A172 (cell line): ENCODE data around the gene CCDC81. TPM values are rescaled to one million over a fixed set of nuclear protein-coding genes. Genes with fewer than 3 reads are reported as not detected.

Experiments
- DNase-seq: peaks from one replicate; pipeline ENCODE4 v3.0.0-alpha.2; 2015; ENCODE audit warnings: low spot score
- total RNA-seq: library from RNA; depleted of rRNA; stranded (reverse); fragments of >200 nt; shearing (Covaris generic); gene quantifications from 2 replicates; pipeline ENCODE4 v1.2.3, GENCODE V29; 2014

CCDC81 gene
- total RNA-seq, 1 experiment from 2014 or later: not detected

GRCh38 chr11:86440305-86440716 is 65.6 kb downstream of the CCDC81 start:
- no peak for DNase-seq

DNA sequence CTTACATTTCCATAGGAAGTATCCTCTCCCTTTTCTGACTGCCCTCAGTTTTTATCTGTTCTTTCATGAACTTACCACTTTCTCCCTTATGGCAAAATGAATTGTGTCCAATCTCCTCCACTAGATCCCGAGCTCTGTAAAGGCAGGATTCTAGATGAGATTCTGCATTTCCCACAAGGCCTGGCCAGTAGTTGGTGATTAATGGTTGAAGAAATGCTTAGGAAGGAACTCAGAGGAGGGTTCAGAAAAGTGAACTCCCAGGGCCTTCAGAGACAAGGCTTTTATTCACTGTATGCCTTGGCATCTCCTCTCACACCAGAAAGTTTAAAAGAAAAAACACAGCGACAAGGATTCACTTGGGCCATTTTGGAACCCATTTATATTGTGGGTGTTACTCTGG is 66.2 kb downstream of the CCDC81 start:
- no peak for DNase-seq

GRCh38 chr11:86442420-86442819 is 67.7 kb downstream of the CCDC81 start:
- peak; percentile 72 for DNase-seq

- no peak for DNase-seq
Observed at GRCh38 chr11:86442827-86443226, 68.1 kb downstream of the CCDC81 start.

DNA sequence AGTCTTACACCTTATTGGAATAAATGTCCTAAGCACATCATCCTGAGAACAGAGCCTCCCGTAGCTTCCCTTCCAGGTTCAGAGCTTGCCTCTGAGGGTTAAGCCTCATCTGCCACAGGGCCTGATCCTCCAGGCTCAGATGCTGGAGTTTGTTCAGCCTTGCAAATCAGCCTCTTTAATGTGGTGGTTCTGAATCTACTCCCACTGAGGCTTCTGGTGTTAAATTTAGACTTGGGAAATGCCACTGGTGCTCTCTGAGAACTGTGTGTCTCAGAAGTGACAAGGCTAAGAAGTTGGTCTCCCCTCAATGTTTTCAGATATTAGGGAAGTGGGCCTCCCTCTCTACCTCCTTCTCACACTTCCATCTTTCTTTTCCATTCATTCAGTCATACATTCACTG is 68.7 kb downstream of the CCDC81 start:
- DNase-seq: no peak

- DNase-seq: no peak
Observed at GRCh38 chr11:86444981-86445380, 70.3 kb downstream of the CCDC81 start.

DNA sequence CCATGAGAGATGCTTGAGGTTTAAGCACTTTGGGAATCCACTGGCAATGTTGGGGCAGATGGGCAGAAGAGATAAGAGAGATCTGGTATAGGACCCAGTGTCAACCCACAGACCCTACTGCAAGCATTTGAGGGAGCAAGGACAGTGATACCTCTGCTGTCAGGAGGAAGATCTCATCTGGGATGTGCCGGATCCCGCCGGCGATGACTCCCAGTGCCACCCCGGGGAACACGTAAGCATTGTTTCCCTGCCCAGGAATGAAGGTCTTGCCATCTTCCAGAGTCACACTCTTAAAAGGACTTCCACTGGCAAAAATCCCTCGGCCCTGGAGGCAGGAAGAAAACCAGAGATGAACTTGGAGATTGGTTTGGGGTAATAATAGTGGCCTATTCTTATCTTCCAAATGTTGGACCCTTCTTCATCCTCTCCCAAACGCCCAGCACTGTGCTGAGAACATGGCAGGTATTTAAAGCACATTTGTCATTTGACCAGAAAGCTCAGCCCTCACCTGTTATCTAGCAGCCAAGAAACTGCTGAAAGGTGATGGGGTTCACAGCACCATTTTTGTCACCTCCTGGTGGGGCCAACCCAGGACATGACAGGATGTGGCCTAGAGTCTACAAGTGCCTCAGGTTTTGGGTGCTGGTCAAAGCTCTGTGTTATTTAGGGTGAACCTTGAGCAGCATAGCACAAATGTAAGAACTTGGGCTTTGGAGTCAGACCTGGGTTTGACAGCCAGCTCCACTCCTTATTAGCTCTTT is 71.7 kb downstream of the CCDC81 start:
- no peak for DNase-seq

- no peak for DNase-seq
Observed at GRCh38 chr11:86446924-86447285, 72.2 kb downstream of the CCDC81 start.

DNA sequence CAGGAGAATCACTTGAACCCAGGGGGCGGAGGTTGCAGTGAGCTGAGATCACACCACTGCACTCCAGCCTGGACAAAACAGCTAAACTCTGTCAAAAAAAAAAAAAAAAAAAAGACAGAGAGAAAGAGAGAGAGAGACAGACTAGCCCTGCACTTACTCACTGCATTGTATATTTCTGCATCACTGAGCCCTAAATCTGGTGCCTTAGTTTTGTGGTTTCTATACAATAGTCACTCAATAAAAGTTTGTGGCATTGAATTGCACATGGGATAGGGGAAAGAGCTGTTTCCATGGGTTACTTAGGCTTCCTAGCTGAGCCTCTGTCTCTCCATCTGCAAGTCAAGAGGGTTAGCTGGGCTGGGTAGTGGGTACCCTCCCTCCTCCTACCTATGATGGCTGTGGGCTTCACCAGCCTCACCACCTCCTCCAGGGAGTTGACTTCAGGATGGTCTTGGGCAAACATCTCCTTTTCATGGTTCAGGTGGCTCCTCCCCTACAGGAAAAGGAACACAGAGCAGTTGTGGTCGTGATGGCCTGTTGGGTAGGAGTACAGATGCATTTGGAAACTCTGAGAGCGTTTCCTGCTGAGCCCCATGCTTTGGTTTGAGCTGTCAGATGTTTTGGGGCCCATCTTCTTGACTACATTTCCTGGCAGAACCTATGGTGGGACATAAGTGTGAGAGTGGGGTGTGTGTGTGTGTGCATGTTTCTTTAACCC is 73.2 kb downstream of the CCDC81 start:
- no peak for DNase-seq

DNA sequence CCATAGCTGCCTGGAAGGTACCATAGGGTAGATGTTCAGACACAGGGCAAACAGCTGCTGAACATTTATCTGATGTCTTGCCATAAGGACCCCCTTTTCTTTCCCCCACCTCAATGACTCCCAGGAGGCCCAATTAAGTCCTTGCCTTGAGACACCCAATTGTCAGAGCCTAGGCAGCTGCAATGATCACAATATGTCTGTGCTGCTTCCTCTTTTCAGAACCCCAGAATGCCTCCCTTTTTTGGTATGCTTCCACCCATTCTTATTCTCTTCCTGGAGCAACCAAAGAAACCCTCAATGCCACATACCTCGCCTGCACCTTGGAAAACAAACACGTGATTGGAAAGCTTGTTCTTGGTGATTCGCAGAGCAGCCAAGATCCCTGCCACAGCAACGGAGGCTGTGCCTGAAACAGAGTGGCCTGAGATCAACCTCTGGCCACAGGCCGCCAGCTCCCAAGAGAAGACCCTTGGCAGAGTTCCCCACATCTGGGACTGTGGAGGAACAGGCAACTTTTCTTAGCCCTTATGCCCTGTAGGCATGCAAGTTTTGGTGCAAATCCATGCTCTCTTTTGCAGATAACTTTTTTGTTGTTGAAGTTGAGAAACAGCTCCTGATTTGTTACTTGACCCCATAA is 75.4 kb downstream of the CCDC81 start:
- no peak for DNase-seq

- DNase-seq: no peak
Observed at GRCh38 chr11:86453290-86454030, 78.8 kb downstream of the CCDC81 start.

DNA sequence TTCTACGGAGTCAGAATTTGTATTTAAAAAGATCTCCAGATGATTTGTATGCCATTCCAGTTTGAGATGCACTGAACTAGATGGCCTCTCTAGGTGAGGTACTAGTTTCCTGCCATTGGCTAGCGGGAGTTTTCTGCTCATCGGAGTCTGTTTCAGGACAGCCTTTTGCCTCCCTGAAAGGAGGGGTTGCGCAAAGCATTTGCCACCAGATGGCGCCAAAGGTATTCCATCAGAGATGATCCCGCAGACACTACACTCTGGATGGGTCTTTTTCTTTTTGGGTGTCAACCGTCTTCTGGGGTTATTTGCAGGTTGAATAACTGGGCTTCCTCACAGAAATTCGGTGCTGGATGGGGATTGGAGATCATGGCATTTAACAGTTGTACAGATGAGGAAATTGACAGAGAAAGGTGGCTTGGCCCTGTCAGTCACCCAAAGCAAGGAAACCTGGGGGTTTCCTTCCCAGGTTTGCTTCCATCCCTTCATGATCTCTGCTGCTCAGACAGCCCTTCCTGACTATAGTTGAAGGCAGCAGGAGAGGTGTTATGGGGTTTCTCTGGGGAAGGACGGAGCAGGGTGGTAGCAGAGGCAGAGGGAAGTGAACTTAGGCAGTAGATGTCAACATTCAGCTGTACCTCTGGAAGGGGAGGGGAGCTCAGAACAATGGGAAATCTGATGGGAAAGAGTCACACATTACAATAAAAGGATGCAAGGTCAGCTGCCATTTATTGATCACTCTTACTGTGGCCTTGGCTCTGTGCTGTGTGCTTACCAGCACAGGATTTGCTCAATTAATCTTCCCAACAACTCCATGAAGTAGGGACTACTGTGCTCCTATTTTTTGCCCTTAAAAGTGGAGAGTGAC is 81.6 kb downstream of the CCDC81 start:
- DNase-seq: peak; percentile 86

- no peak for DNase-seq
Observed at GRCh38 chr11:86458294-86459001, 83.8 kb downstream of the CCDC81 start.

DNA sequence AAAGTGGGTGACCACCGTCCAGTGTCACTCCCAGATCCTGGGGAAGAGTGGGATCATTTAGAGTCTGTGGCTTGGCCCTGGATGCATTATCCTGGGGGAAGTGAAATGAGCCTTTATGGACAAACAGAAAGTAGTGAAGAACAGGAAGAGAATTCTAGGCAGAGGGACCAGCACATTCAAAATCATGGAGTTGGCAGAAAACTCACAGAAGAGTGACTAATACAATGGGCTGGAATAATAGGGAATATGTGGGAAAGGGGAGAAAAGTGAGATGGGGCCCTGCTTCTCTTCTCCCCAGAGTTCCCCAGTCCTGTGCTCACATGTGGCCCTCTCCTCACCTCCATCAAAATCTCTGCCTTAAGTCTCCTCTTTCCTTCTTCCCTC is 84.3 kb downstream of the CCDC81 start:
- peak; percentile 55 for DNase-seq

DNA sequence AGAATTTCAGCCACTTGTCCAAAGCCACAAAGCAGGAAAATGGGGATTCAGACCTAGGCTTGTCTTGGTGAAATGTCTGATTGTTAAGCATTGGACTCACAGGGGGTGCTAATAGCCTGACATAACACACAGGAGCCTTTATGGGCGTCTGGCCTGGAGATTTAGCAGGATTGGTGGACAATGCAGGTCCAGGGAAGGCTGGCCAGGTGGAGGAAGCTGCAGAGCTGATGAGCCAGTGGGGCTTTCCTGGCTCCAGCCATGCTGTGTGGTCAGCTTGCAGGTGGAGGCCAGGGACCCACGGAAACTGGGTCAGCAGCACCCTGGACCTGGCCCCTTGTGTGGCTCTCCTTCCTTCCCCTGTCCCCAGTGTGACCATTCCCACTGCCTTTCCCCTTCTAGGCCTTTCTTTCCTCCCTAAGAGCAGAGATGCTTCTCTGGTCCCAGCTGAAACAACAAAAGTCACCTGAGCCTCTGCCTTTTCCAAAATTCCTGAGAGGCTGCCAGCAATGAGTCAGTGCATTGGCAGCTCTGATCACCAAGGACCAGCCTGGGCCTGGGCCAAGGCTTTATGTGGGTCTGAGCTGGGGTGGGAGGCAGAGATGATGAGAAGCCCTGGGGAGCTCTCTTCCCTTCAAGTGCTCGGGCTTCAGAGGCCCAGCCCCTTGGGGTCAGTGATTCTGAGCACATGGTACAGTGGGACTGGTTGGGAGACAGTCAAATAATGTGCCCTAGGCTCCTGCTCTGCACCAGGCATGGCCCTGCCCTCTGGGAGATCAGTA is 85.2 kb downstream of the CCDC81 start:
- peak; percentile 97 for DNase-seq

DNA sequence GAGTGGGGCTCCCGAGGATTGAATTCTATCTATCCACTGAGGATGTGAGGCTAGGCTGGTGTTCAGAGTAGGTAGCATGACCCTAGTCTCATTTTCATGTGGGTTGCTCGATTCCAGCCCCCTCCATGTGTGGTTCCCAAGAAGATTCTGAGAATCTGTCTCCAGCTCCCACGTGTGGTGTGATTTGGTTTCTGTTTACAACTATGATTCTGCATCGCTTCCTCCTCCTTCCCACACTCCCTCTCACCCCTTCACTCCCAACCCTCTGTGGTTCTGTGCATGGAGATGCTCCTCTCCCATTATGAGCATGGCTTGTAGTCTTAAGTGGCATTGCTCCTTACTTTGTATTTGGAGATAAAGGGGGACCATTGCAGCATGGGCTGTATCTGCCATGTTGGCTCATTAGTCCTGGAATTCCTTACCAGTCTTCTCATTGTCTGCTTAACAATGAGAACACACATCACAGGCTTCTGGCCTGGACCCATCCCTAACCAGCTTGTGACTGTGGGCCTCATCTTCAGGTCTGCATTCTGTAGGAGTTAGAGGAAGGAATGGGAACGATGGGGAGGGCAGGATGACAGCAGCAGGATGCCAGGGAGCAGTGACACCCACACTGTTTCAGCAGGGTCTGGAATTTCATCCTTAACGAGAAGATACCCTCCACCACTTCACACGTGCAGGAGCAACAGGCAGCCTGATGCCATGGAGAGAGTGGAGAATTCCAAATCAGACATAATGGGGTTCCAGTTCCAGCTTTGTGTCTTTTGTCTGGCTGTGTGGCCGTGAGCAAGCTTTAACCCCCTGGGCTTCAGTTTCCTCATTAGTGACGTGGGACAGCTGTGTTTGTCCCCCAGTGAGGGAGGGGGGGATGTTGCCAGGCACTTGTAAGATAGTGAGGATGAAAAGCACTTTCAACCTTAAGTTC is 86.0 kb downstream of the CCDC81 start:
- DNase-seq: peak; percentile 55

DNA sequence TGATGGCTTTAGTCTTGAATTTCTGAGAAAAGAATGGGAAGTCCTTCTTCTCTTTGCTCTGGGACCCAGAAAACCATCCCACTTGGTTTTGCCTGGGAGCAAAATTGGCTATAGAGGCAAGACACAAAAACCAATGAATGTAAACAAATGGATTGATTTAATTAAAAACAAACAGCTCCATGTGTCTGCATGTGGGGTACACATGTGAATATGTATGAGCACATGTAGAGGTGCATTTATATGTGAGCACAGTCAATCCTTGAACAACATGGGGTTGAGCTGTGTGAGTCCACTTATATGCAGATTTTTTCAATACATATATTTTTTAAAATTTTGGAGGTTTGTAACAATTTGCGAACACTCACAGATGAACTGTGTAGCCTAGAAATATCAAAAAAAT is 87.2 kb downstream of the CCDC81 start:
- no peak for DNase-seq

DNA sequence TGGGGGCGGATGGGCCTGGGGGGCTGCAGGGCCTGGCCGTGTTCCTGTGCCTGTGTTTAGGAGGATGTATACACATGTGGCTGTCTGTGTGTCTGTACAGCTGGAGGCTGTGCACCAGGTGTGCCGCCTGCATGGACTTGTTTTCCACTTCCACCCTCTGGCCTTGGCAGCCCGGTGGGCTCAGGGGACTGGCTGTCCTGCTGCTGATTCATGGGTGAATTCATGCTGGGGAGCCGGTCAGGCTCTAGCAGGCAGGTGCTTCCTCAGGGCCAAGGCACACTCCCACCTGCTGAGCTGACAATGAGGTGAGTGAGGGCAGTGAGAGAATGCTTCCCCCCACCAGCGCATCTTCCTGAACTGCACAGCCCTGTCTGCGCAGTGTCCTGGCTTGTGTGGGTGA is 88.4 kb downstream of the CCDC81 start:
- DNase-seq: no peak

GRCh38 chr11:86463955-86464354 is 89.3 kb downstream of the CCDC81 start:
- DNase-seq: no peak
